KMS-11 (cell line): Measurements from ENCODE around the gene PLCD1.

Experiments
- H2AFZ ChIP-seq: fragments of 200-600 bp; sonication (generic); 2 replicates; pipeline ENCODE4 v1.6.1; 2016; ENCODE audit warnings: antibody characterized with exemption, mixed run types, low read depth
- H3K27ac ChIP-seq: fragments of 200-600 bp; sonication (generic); 2 replicates; pipeline ENCODE4 v1.6.1; 2016; ENCODE audit warnings: mild to moderate bottlenecking, mixed run types
- H3K27me3 ChIP-seq: fragments of 200-600 bp; sonication (generic); 2 replicates; pipeline ENCODE4 v1.6.1; 2017; ENCODE audit warnings: mild to moderate bottlenecking, low read depth, mixed run types, moderate library complexity; ENCODE audit not compliant: insufficient read depth
- H3K36me3 ChIP-seq: fragments of 200-600 bp; sonication (generic); 2 replicates; pipeline ENCODE4 v1.6.1; 2017; ENCODE audit warnings: mild to moderate bottlenecking, mixed run types; ENCODE audit not compliant: insufficient read depth
- H3K4me1 ChIP-seq: fragments of 200-600 bp; sonication (generic); 2 replicates; pipeline ENCODE4 v1.6.1; 2016; ENCODE audit warnings: mild to moderate bottlenecking, low read depth, mixed run types; ENCODE audit not compliant: poor library complexity, severe bottlenecking
- H3K4me2 ChIP-seq: fragments of 200-600 bp; sonication (generic); 2 replicates; pipeline ENCODE4 v1.7.0; 2016; ENCODE audit warnings: mild to moderate bottlenecking, mixed run types
- H3K4me3 ChIP-seq: fragments of 200-600 bp; sonication (generic); IDR thresholded peaks from 2 replicates; pipeline ENCODE4 v1.6.1; 2017; ENCODE audit warnings: low read depth, low read length, mixed read lengths; ENCODE audit not compliant: insufficient read depth
- H3K79me2 ChIP-seq: fragments of 200-600 bp; sonication (generic); 2 replicates; pipeline ENCODE4 v1.6.1; 2016; ENCODE audit warnings: low read depth, mixed run types; ENCODE audit not compliant: insufficient read depth
- H3K9ac ChIP-seq: fragments of 200-600 bp; sonication (generic); 2 replicates; pipeline ENCODE4 v1.6.1; 2016; ENCODE audit warnings: mild to moderate bottlenecking, mixed run types
- H4K20me1 ChIP-seq: fragments of 200-600 bp; sonication (generic); 2 replicates; pipeline ENCODE4 v1.6.1; 2016; ENCODE audit warnings: mild to moderate bottlenecking, mixed run types; ENCODE audit not compliant: insufficient read depth
- TF ChIP-seq, protein P1 (sequence below): fragments of 200-600 bp; sonication (generic); conservative IDR thresholded peaks from 2 replicates; pipeline ENCODE4 v1.6.1; 2017; ENCODE audit warnings: low read depth, mild to moderate bottlenecking, antibody characterized with exemption, low read length, moderate library complexity, mixed read lengths

PLCD1 gene

DNA sequence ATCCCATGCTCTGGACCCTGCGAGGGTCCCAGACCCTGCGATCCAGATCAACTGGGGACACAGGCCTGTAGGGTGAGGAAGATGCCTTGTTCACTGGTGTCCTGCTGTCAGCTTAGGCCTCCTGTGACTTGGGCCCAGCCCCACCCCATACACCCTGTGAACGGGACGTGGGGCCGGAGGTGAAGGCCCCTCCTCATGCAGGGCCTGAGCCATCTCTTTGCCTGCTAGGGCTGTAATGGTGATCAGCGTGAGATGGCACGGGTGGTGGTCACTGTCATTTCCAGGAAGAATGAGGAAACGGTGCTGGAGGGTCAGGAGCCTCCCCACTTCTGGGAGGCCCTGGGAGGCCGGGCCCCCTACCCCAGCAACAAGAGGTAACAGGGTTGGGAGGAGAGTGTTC lies 26.5 kb downstream of the PLCD1 start:
- H3K4me2 ChIP-seq = no peak overlapping the region
- H3K9ac ChIP-seq = no peak overlapping the region
- no peaks in the 10 kb centered on the region for H4K20me1 ChIP-seq
- no peak overlapping the region for H3K27ac ChIP-seq
- H3K4me3 ChIP-seq = no peak overlapping the region
- H2AFZ ChIP-seq = no peak overlapping the region
- no peaks in the 10 kb centered on the region for H3K27me3 ChIP-seq
- no peaks in the 10 kb centered on the region for H3K79me2 ChIP-seq
- TF ChIP-seq, protein P1, sequence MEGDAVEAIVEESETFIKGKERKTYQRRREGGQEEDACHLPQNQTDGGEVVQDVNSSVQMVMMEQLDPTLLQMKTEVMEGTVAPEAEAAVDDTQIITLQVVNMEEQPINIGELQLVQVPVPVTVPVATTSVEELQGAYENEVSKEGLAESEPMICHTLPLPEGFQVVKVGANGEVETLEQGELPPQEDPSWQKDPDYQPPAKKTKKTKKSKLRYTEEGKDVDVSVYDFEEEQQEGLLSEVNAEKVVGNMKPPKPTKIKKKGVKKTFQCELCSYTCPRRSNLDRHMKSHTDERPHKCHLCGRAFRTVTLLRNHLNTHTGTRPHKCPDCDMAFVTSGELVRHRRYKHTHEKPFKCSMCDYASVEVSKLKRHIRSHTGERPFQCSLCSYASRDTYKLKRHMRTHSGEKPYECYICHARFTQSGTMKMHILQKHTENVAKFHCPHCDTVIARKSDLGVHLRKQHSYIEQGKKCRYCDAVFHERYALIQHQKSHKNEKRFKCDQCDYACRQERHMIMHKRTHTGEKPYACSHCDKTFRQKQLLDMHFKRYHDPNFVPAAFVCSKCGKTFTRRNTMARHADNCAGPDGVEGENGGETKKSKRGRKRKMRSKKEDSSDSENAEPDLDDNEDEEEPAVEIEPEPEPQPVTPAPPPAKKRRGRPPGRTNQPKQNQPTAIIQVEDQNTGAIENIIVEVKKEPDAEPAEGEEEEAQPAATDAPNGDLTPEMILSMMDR = no peak
- H3K36me3 ChIP-seq = no peaks in the 10 kb centered on the region
- peaks cover 7% of the 10 kb centered on the region for H3K4me1 ChIP-seq

DNA sequence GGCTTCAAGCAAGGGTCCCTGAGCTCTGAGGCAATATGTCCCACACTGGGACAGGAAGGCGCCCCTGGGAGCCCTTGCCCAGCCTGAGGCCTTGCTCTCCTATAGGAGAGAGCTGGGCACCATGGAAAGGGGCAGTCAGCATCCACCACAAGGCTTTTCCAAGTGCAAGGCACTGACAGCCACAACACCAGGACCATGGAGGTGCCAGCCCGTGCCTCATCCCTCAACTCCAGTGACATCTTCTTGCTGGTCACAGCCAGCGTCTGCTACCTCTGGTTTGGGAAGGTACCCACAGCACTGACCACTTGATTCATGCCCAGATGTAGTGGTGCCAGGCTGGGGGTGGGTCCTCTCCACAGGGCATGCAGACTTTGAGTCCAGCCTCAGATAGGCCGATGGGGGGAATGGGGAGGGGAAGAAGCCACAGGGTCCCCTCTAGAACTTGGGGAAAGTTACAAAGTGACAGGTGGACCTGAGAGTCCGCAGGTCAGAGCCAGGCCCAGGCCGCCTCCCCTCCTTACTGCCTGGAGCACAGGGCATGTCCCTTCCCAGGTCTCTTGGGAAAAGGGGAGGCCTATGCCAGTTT lies 27.1 kb downstream of the PLCD1 start:
- Histone ChIP-seq H2AFZ (no peak overlapping the region), H3K4me2 (no peak overlapping the region), H3K27me3 (no peaks in the 10 kb centered on the region), H3K4me1 (peaks cover 7% of the 10 kb centered on the region), H4K20me1 (no peaks in the 10 kb centered on the region), H3K4me3 (no peak overlapping the region), H3K27ac (no peak overlapping the region), H3K79me2 (no peaks in the 10 kb centered on the region), H3K9ac (no peak overlapping the region), H3K36me3 (no peaks in the 10 kb centered on the region)
- TF ChIP-seq, protein P1 = no peak

DNA sequence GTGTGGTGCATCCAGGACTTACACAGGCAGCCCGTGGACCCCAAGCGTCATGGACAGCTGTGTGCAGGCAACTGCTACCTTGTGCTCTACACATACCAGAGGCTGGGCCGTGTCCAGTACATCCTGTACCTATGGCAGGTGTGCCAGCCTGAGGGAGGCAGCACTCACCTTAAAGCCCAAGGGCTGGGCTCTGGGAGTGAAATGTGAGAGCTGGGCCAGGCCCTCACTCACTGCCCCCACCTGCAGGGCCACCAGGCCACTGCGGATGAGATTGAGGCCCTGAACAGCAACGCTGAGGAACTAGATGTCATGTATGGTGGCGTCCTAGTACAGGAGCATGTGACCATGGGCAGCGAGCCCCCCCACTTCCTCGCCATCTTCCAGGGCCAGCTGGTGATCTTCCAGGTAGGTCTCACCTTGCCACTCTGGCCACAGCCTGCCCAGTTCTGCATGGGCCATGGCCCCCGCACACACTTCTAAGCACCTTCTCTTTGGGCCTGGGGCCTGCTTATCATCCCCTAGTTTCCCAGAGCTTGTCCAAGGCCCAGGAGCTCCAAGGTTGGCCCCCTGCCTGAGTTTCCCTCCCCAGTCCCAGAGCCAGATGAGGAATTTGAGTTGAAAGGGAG lies 27.9 kb downstream of the PLCD1 start:
- Histone ChIP-seq H3K36me3 (no peaks in the 10 kb centered on the region), H3K9ac (no peak overlapping the region), H4K20me1 (no peaks in the 10 kb centered on the region), H3K79me2 (no peaks in the 10 kb centered on the region), H3K4me1 (peaks cover 9% of the 10 kb centered on the region), H3K4me3 (no peak overlapping the region), H3K27ac (no peak overlapping the region), H3K4me2 (no peak overlapping the region), H3K27me3 (no peaks in the 10 kb centered on the region), H2AFZ (no peak overlapping the region)
- TF ChIP-seq, protein P1 = no peak

DNA sequence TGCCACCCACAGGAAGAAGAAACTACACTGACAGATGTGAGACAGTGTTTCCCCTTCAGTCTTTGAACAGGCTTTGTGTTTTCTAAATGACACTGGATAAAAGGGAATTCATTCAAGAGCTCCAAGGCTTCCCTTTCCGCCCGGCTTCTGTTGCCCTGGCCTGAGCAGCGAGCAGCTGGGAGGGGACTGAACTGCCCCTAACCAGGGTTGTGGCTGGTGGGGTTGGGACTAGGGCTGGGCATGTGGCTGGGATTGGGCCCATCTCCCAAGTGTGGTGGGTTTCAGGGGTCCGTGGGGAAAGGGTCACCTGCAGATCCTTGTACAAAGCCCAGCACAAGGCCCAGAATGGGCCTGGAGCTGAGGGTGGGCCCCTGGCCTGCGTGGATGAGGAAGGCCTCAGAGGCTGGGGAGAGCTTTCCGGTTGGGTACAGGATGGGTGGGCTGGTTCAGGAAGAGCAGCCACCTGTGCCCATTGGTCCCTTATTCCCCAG lies 28.4 kb downstream of the PLCD1 start:
- Histone ChIP-seq H3K4me3 (no peak overlapping the region), H3K27ac (no peak overlapping the region), H3K9ac (no peak overlapping the region), H3K4me2 (no peak overlapping the region), H2AFZ (no peak overlapping the region), H3K79me2 (no peaks in the 10 kb centered on the region), H3K27me3 (no peaks in the 10 kb centered on the region), H3K4me1 (peaks cover 12% of the 10 kb centered on the region), H3K36me3 (no peaks in the 10 kb centered on the region), H4K20me1 (no peaks in the 10 kb centered on the region)
- TF ChIP-seq, protein P1 = no peak
